GM21529 (cell line): ENCODE measurements around the gene FADS3.

Source experiments
- ATAC-seq: cut with Tn5 transposase; IDR thresholded peaks from one replicate; pipeline ENCODE4 v1.9.1; 2021; ENCODE audit not compliant: unreplicated experiment

FADS3 gene

DNA sequence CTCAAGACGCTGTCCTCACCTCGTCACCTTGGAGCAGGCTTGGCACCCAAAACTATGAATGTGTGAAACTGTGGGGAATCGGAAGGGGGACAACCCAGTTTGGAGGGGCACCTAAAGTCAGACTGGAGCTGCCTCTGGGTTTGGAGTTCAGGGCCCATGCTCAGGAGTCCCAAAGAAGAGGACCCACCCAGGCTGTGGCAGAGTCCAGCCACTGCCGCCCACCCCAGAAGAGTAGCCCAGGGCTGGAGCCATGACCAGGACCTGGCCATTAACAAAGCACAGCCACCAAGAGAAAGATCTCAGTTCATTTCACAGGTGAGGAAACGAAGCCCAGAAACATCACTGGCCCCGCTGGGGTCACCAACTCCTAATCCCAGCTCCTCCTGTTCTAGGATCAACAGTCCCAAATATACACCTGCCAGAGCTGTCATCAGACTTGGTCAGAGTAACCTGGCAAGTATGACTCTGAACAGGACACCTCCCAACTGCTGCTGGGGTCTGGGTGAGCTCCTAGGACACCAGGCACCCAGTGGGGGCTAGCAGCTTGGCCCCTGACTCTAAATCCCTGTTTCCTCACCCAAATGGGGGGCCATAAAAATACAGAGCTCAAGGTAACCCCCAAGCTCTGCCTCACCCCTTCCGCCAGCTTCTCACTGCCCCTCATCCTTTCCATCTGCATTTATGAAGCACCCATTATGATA lies 23.3 kb upstream of the FADS3 start:
- ATAC-seq: no peak

DNA sequence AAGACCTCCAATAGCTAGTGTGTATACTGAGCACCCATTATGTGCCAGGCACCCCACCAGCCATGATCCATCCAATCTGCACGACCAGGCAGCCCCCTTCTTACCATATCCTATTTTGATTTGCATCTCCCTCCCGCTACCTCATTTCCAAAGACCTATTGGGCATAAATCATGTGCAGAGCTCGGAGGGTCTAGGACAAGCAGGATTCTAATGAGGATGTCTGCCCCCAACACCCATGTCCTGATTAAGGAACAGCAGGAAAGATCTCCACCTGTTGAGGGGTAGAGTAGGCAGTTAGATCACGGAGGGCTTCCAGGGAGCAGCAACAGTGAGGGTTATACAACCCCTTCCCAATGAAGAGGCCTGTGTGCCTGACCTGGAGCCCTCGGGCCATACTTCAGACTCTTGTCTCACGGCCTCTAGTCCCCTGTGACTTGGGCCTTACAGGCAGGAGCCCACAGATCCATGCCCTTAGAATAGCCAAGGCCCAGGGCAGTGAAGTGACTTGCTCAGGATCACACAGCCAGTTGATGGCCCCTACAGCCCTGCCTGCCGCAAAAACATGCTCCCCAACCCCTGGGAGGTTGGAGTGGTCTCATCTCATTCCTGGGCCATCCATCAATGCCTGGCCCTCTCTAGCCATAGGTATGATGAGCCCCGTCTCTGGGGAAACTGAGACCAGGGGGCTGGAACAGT lies 22.5 kb upstream of the FADS3 start:
- ATAC-seq: no peak

DNA sequence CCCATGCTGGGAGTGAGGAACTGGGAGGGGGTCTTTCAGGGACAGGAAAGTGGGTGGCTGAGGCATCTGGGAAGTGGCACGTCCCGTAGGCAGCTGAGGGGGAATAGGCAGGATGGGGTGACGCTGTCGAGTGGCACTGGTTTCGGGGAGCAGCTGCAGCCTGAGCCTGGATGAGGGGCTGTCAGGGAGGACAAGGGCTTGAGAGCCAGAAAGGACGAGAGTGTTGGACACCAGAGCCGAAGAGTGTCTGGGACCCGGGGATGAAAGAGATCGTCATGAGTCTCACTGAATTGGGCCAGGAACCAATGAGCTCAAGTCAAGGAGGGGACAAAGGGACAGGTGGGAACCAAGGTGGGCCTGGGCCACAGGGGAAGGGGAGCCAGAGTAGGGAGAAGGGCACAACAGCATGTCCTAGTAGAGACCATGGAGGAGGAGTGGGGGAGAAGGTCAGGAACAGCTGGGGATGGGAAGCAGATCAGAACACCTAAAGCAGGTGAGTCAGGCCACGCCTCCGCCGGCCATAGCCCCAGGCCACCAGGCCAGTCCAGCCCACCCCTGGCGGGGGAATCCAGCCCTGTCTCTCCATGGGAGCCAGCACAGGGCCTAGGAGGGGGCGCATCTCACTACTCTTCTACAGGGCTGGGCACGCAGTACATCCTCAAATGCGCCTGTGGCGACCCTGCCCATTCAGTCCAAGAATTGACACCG lies 21.8 kb upstream of the FADS3 start:
- no peak for ATAC-seq

DNA sequence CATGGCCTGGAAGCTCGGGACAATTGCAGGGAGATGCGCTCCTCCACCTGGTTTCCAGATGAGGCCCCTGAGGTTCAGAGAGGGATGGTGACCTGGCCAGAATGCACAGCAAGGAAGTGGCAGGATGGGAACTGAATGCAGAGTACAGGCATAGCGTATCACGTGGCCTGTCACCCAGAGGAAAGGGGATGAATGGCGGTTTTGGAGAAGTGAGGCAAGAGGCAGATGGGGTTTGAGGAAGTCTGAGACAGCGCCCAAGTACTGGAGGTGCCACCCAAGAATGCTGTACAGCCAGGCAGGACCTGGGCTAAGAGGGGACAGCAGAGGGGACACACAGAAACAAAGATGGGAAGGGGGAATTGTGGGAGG lies 21.2 kb upstream of the FADS3 start:
- ATAC-seq: no peak

DNA sequence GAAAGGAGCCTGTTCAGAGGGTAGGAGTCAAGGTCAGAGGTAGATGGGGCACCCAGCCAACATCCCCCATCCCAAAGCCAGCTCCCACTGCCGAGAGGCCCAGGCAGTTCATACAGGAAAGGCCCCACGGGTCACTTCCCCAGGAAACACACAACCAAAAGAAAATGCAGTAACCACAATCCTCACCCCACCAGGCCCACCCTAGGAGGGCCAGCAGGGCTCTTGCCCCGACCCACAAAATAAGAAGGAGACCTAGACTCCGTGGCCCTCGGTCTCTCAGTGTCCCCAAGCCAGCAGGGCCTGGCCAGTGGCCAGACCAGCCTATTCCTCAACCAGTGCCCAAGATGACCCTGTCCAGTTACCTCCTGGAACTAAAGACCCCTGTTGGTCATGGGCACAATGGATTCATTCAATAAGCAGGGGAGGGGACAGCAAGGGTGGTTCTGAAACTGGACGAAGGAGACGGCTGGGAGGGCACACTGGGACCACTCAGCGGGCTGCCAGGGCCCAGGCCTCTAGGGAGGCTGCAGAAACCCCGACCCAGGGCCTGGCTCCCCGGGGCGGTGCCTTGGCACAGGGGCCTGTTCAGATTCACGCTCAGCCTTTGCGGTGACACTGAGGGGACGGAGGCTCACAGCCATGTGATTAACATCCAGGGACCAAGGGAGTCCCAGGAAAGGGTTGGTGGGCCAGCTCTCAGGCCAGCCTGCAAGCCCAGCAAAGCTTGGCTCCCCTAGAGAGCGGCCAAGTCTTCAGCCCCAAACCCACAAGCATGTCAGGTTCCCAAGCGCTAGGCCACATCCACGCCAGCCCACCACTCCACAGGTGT lies 20.6 kb upstream of the FADS3 start:
- no peak for ATAC-seq

DNA sequence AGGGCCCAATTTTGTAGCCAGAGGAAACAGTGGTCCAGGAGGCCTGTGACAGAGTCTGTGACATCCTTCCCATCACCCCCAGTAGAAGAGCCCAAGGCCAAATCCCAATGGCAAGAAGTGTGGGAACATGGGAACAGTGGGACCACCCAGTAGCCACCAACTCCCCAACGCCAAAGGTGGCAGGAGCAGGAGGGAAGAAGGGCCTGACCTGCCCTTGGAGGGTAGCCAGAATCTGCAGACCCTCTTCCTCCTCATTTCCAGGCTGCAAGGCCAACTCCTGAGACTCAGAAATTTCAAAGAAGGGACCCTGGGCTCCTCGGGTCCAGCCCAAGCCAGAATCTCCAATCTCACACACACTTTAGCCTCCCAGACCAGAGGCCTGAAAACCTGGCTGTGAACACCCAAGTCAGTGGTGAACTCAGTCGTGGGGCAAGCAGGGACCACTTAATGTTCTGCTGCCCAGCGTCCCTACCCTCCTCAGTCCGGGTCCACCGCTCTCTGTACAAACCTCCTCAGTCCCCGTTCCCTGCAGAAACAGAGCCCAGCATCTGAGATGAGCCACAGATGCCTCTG lies 19.9 kb upstream of the FADS3 start:
- ATAC-seq: no peak

DNA sequence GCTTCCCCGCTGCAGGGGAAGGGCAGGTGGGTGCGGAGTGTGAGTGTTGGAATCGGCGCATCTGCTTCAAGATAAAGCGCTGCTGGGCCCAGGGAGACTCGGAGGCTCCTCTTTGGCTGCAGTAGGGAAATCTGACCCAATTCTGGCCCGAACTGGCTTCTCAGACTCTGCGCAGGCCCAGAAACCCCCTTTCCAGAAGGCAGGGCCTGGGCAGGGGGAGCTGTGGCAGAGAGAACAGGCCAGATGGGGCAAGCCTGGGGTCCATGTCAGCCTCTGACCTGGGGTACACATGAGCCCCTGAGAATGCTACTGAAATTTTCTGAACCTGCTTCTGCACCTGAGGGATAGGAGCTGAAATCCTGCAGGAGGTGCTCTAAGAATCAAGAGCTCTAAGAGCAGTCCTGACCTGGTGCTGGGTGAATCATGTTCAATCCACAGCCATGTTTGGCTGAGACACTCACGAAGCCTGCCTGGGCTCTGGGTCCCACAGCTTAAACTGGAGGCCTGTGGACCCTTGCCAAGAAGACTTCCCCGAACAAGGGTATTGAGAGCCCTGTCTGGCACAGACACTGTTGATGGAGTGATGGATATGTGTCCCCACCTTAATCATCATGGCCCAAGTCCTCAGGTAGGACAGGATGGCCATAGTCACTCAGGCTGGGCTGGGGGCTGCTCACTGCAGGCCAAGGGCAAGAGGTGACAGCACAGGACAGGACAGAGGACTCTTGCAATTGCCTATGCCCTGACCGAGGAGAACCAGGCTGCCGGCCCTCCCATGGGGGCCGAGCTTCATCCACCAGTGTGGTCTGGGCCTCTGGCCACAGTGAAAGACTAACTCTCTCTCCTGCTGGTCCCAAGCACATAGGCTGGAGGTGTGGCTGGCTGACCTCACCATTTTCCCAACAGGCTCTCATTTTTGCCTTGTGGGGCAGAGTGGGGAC lies 19.1 kb upstream of the FADS3 start:
- ATAC-seq: no peak

DNA sequence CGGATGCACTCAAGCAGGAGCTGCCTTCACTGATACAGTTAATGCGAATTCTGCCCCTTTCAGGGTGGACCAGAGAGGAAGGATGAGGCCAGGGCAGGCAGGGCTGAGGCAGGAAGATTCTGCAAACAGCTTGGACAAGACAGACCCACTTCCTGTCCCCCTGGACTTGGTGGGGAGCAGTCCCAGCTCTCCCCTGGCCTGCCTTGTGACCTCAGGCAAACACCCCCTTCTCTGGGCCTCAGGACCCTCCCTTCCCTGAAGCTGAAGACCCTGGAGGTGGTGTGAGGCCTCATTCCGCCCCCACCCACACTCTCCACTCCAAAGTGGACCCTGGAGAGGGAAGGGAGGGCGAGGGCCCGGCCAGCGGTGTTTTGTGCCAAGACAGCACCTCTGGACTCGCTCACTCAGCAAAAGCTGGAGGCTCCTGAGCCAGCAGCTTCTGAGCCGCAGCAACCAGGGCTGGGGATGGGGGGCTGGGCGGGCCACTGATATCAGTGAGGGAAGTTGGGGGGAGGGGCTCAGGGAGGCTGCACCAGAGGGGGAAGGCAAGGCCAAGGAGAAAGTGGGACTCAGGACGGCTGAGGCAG lies 17.5 kb upstream of the FADS3 start:
- no peak for ATAC-seq

DNA sequence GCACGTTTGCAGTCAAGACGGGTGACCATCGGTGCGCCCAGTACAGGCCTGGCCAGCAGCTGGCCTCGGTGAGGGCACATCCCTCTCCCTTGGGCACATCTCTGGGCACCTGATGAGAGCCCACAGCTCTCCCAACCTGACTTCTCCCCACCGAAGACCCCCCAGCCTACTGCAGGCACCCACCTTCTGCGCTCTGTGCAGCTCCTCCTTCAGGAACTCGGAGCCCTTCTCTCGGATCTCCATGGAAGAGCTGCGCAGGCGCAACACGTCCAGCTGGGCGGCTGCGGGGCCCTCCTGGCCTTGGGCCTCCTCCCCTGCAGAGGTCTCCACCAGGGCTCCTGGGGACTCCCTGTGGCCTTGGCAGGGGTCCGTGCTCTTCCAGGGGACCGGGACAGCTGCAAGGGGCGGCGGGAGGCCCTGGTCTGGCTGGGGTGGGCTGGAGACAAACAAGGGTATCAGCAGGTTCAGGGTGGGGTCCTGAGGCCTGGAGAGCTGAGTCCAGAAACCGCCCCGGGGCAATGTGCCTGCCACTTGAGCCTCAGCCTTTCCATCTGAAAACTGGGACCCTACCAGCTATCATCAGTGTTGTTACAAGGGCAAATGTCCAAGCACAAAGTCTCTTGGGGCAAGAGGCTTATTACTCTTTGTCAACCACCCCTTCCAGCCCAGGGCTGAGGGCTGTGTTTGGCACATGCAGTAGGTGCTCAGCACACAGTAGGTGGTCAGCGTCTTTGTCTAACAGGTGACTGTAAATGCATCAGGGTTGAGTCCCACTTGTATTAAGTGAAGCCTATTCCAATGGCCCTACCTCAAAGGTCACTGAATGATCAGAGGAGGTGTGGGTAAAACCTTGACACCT lies 16.8 kb upstream of the FADS3 start:
- ATAC-seq: no peak

DNA sequence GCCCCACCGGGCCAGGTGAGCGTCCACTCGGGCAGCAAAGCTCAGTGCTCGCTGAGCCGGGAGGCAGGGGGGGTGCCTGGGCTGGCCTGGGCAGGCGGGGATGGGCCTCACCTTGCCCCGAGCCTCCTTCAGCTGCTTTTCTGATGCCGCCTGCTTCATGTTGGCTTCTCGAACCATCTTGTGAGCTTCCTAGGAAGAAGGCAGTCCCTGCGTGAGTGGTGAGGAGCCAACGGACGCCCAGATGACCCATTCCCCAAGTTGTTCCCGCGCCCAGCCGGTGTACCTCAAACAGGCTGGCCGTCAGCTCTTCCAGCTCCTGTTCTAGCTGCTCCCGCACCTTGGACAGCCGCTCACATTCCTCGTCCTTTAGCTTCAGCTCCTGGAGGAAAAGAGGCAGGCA lies 15.9 kb upstream of the FADS3 start:
- no peak for ATAC-seq

DNA sequence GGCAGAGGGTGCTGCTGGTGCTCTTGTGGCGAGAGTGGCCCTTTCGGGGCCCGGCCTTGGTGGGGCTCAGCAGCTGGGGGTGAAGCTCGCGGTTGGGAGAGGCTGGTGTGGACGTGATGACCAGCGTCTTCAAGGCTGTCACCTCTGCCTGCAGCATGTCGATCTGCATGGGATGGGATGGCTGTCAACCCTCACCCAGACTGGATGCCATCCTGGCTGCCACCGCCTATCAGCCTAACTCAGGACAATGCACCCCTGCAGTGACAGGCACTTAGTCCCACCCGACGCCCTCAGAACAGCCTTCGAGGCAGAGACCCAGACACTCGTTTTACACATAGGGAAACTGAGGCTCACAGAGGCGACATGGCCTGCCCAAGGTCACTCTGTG lies 15.2 kb upstream of the FADS3 start:
- ATAC-seq: no peak

DNA sequence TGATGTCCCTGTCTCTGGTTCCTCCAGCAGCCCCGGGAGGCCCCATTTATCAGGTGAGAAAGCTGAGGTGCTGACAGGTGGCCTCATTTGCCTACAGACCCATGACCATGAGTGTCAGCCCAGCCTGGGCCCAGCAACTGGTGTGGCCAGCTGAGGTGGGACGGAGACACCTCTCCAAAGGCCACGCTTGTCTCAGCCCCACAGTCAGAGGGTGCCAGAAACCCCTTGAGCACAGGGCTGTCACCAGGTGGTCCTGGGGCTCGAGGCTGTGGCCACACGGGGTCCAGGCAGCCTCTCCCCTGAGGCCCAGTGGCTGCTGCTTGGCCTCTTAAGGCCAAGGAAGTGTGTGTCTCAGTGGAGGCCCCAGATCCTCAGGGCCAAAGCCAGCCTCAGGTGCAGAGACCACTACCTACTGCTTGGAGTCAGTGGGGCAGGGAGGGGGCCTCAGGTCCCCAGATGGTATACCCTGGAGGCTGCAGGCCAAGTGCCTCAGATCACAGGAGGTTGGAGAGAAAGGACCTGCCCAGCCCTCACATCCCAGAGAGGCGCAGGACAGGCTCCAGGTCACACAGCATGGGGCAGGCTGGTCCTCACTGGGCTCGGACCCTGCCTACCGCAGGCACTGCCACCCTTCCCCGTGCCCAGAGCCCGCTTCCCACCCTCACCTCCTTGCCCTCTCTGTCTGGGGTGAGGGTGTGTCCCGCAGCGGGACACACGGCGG lies 14.6 kb upstream of the FADS3 start:
- no peak for ATAC-seq

DNA sequence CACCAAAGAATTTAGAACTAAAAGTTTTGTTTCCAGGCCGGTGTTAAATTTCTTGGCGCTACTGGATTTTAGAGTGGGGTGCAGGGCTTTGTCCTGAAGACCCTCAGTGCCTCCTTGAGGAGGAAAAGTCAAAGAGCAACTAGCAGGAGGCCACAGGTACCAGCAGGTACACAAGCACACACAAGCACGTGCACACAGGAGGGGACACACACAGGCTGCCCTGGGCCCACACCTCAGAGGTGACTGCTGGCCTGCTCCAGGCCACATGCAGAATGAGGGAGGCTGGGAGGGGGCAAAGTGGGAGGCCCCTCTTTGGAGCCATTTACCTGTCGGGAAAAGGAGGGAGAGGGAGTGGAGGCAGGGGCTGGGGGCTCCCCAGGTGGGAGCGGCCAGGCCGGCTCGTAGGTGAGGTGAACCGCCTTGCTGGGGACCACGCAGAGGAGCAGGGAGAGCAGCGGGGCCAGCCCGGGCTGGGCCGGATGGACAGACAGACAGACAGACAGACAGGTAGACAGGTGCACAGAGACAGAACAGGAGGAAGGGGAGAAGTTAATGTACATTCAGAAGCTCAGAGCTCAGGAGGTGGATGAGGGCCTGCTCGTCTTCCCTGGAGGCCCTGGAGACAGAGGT lies 13.8 kb upstream of the FADS3 start:
- no peak for ATAC-seq

DNA sequence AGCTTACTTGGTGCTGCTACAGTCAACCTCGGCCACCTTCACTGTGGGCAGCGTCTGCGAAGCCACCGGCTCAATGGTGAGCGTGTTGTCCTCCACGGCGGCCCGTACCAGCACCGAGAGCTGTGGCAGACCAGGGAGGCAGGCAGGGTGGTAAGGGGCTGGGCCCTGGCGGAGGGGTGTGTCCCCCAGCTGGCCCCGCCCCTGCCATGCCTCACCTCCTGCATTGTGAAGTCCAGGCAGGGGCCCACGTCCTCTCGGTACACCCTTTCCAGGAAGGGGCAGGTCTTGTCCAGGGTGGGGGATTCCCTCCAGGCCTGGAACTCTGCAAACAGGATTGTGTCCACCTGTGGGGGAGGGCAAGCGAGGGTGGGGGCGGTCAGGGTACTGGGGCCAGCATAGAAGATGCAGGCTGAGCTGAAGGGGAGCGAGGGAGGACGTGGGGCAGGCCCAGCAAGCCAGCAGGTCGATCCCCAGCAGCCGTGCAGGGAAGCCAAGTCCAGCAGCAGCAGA lies 13.2 kb upstream of the FADS3 start:
- ATAC-seq: no peak

DNA sequence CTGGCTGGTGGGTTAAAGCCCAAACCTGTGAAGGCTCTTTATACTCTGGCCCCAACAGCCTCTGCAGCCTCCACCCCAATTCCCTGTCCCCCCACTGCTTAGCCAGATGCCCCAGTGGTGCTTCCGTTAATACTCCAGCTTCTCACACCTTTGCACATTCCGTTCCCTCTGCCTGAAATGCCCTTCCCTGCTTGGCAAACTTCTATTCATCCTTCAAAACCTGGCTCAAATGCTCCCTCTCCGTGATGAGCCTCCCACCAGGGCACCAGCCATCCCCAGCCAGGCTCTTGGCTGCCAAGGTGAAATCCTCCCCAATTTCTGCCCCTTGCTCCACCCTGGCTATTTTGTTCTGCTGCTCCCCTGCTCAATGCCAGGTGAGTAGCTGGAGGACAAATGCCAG lies 12.5 kb upstream of the FADS3 start:
- ATAC-seq: no peak

DNA sequence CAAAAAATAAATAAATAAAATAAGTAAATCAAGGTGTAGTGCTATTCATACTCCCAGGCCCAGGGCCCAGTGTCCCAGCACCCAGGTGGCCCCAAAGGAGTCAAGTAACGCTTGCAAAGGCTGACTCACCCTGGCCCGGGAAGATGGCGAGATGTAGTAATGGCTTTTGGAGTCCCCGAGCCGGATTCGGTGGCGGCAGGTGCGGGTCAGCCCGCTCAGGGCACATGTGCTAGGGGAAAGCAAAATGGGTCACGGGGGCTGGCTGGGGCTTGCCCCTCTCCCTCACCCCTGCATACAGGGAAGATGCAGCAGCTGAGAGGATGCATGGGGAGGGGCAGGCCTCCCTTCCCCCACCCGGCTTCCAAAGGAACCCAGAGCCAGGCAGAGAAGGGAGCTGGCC lies 11.0 kb upstream of the FADS3 start:
- no peak for ATAC-seq

DNA sequence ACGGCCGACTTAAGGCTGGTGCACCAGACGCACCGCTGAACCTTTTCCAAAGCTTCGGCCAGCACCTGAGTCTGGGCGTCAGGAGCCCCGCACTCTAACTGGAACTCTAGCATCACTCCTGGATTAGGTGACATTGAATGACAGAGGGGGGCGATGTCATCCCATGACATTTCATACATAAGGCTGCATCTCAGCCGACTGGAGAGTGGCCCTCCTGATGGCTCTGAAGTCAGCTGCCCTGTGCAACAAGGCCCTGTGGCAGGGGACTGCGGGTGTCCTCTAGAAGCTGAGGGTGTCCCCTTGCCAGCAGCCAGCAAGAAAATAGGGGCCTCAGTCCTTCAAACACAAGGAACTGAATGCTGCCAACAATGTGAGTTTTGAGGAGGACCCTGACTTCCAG lies 10.1 kb upstream of the FADS3 start:
- no peak for ATAC-seq
